SK-N-SH (cell line): ENCODE results near the gene SAP30L. TPM values are rescaled to one million over a fixed set of nuclear protein-coding genes. Genes with fewer than 3 reads are reported as not detected.

Source experiments
- CTCF ChIA-PET: fragments of 300-600, 350-600 bp; formaldehyde crosslinking; extraction: SDS; loops from one replicate; lab custom pipeline; 2021; lab: Yijun Ruan, JAX
- POLR2A ChIA-PET: fragments of 350-600 bp; sonication (Branson Sonifier 250); formaldehyde crosslinking; extraction: SDS; loops from one replicate; lab custom pipeline; 2020; ENCODE audit warnings: antibody characterized with exemption, inconsistent platforms; lab: Yijun Ruan, JAX
- DNase-seq: peaks from one replicate; pipeline ENCODE4 v3.0.0; 2012
- H2AFZ ChIP-seq: fragments of 200-600 bp; sonication (generic); 2 replicates; pipeline ENCODE4 v1.8.1; 2016; ENCODE audit warnings: antibody characterized with exemption, mild to moderate bottlenecking, low read depth
- H3F3A ChIP-seq: fragments of 200-600 bp; sonication (generic); replicated peaks from 2 replicates; pipeline ENCODE3; 2016; ENCODE audit warnings: antibody characterized with exemption, mild to moderate bottlenecking; ENCODE audit not compliant: insufficient read depth
- H3K27ac ChIP-seq, 2 experiments: fragments of 200-500 bp in 1 of 2; fragments of 200-600 bp in 1 of 2; sonication (Bioruptor generic) in 1 of 2; sonication (generic), shearing (Covaris generic) in 1 of 2; 2 replicates each; pipeline versions ENCODE4 v1.5.1 to v1.6.1; 2014 to 2016; ENCODE audit warnings: low read depth in 2 of 2, inconsistent platforms in 1 of 2, low read length in 1 of 2, mild to moderate bottlenecking in 1 of 2, mixed read lengths in 1 of 2
- H3K27me3 ChIP-seq: fragments of 200-600 bp; sonication (generic), shearing (Covaris generic); 2 replicates; pipeline ENCODE4 v1.6.1; 2016; ENCODE audit warnings: mixed run types; ENCODE audit not compliant: insufficient read depth
- H3K36me3 ChIP-seq, 2 experiments: fragments of 200-500 bp in 1 of 2; fragments of 200-600 bp in 1 of 2; sonication (Bioruptor generic) in 1 of 2; sonication (generic) in 1 of 2; replicated peaks in 1 of 2; 2 replicates each; pipeline versions ENCODE3 to v1.5.1; 2014 to 2016; ENCODE audit warnings: low read length in 1 of 2, mild to moderate bottlenecking in 1 of 2; ENCODE audit not compliant: insufficient read depth in 2 of 2, control insufficient read depth in 1 of 2
- H3K4me1 ChIP-seq, 2 experiments: fragments of 200-500 bp in 1 of 2; fragments of 200-600 bp in 1 of 2; sonication (Bioruptor generic) in 1 of 2; sonication (generic), shearing (Covaris generic) in 1 of 2; 2 replicates each; pipeline versions ENCODE4 v1.5.1 to v1.6.1; 2014 to 2016; ENCODE audit warnings: low read depth in 1 of 2, low read length in 1 of 2, mixed run types in 1 of 2; ENCODE audit not compliant: insufficient read depth in 2 of 2, control insufficient read depth in 1 of 2
- H3K4me2 ChIP-seq: fragments of 200-600 bp; sonication (generic), shearing (Covaris generic); 2 replicates; pipeline ENCODE4 v1.6.1; 2017; ENCODE audit warnings: mixed run types
- H3K4me3 ChIP-seq, 2 experiments: fragments of 200-500 bp in 1 of 2; fragments of 200-600 bp in 1 of 2; sonication (Bioruptor generic) in 1 of 2; sonication (generic), shearing (Covaris generic) in 1 of 2; 2 replicates each; pipeline versions ENCODE4 v1.5.1 to v1.8.1; 2014 to 2016; ENCODE audit warnings: low read depth in 2 of 2, inconsistent platforms in 1 of 2, low read length in 1 of 2, mild to moderate bottlenecking in 1 of 2, mixed read lengths in 1 of 2, moderate library complexity in 1 of 2
- H3K79me2 ChIP-seq: fragments of 200-600 bp; sonication (generic); 2 replicates; pipeline ENCODE4 v1.8.1; 2017; ENCODE audit warnings: mild to moderate bottlenecking; ENCODE audit not compliant: insufficient read depth
- H3K9ac ChIP-seq: fragments of 200-600 bp; sonication (generic); 2 replicates; pipeline ENCODE4 v1.6.1; 2017; ENCODE audit warnings: mixed run types
- H3K9me2 ChIP-seq: fragments of 200-600 bp; sonication (generic); 2 replicates; pipeline ENCODE4 v1.6.1; 2017; ENCODE audit warnings: mixed run types
- H3K9me3 ChIP-seq: fragments of 200-600 bp; sonication (generic); 2 replicates; pipeline ENCODE4 v1.6.1; 2017; ENCODE audit warnings: mixed run types, mild to moderate bottlenecking, moderate library complexity
- H4K20me1 ChIP-seq: fragments of 200-600 bp; sonication (generic); 2 replicates; pipeline ENCODE4 v1.6.1; 2017; ENCODE audit warnings: mild to moderate bottlenecking, mixed run types; ENCODE audit not compliant: insufficient read depth
- CHD2 ChIP-seq: fragments of 150-350 bp; IDR thresholded peaks from 2 replicates; pipeline ENCODE4 v1.6.1; 2018; ENCODE audit warnings: low read length; ENCODE audit not compliant: partially characterized antibody
- CTCF ChIP-seq: fragments of 200-600 bp; sonication (generic); IDR thresholded peaks from 2 replicates; pipeline ENCODE4 v1.6.1; 2017; ENCODE audit warnings: antibody characterized with exemption, mild to moderate bottlenecking, moderate library complexity
- ELF1 ChIP-seq: IDR thresholded peaks from 2 replicates; pipeline ENCODE4 v1.4.0; 2012
- EZH2phosphoT487 ChIP-seq: fragments of 200-600 bp; sonication (generic); IDR thresholded peaks from 2 replicates; pipeline ENCODE4 v1.6.1; 2017; ENCODE audit warnings: low read depth, mixed run types, mild to moderate bottlenecking, antibody characterized with exemption, moderate library complexity, borderline replicate concordance
- FOXJ3 ChIP-seq: sonication (generic); formaldehyde crosslinking; IDR thresholded peaks from 2 replicates; pipeline ENCODE4 v1.5.1; 2020; ENCODE audit warnings: mild to moderate bottlenecking, missing genetic modification reagents
- FOXM1 ChIP-seq: IDR thresholded peaks from 2 replicates; pipeline ENCODE4 v1.4.0; 2012; ENCODE audit warnings: low read depth, mild to moderate bottlenecking
- GABPA ChIP-seq: IDR thresholded peaks from 2 replicates; pipeline ENCODE4 v1.4.0; 2012; ENCODE audit warnings: low read depth, mild to moderate bottlenecking
- NFIC ChIP-seq: IDR thresholded peaks from 2 replicates; pipeline ENCODE4 v1.4.0; 2012; ENCODE audit warnings: borderline replicate concordance
- POLR2AphosphoS5 ChIP-seq: IDR thresholded peaks from 2 replicates; pipeline ENCODE4 v1.6.1; 2012; ENCODE audit warnings: low read depth, low read length
- RCOR1 ChIP-seq: fragments of 150-350 bp; IDR thresholded peaks from 2 replicates; pipeline ENCODE4 v1.6.1; 2017; ENCODE audit warnings: antibody characterized with exemption, low read length
- SMC3 ChIP-seq: IDR thresholded peaks from 2 replicates; pipeline ENCODE4 v1.6.1; 2012; ENCODE audit warnings: low read depth, low read length, improper control_type of control experiment
- TEAD4 ChIP-seq: IDR thresholded peaks from 2 replicates; pipeline ENCODE4 v1.4.0; 2012; ENCODE audit warnings: mild to moderate bottlenecking, borderline replicate concordance; ENCODE audit not compliant: insufficient read depth
- USF2 ChIP-seq: fragments of 150-350 bp; IDR thresholded peaks from 2 replicates; pipeline ENCODE4 v1.6.1; 2017; ENCODE audit warnings: antibody characterized with exemption, low read length, low read depth, borderline replicate concordance
- YY1 ChIP-seq: IDR thresholded peaks from 2 replicates; pipeline ENCODE4 v1.4.0; 2012; ENCODE audit warnings: low read depth, mild to moderate bottlenecking
- WGBS: methylation state at CpG from one replicate; pipeline ENCODE4 v1.1.6; 2017; ENCODE audit warnings: low lambda C conversion rate; 5-methylcytosine and 5-hydroxymethylcytosine counted together
- polyA plus RNA-seq, 3 experiments: library from polyadenylated mRNA; depleted of rRNA; stranded (reverse); fragments of >200 nt; gene quantifications; 2 replicates each; pipeline ENCODE4 v1.2.3, GENCODE V29; 2012
- TF ChIP-seq, protein P1 (sequence below): fragments of 150-350 bp; IDR thresholded peaks from 2 replicates; pipeline ENCODE4 v1.6.1; 2016; ENCODE audit warnings: mild to moderate bottlenecking, low read depth, low read length
- TF ChIP-seq, protein P2 (sequence below): IDR thresholded peaks from 2 replicates; pipeline ENCODE4 v1.4.0; 2012; ENCODE audit warnings: low read depth
- TF ChIP-seq, protein P3 (sequence below): IDR thresholded peaks from 2 replicates; pipeline ENCODE4 v1.4.0; 2012; ENCODE audit warnings: low read depth, borderline replicate concordance

SAP30L gene
- polyA plus RNA-seq, 1 of the 3 experiments (the other 2 are of a cell fraction): 26.6 TPM

- ChIA-PET POLR2A (interaction anchor here (1.0 kb wide), 1 partner anchor 24 kb away, joined by 5 read pairs; no protein-coding TSS in a partner anchor), CTCF (interaction anchor here (0.9 to 6.6 kb wide), 5 partner anchors 14 to 128 kb away, joined by 3 to 93 read pairs (median 3); no protein-coding TSS in a partner anchor)
- Histone ChIP-seq H3K36me3 (no peaks in the 10 kb centered on the region), H3K9me3 (no peaks in the 10 kb centered on the region), H3K9ac (no peak overlapping the region), H4K20me1 (no peaks in the 10 kb centered on the region), H3K27ac (no peak overlapping the region; a peak in 1 of 4 replicates), H2AFZ (no peak overlapping the region), H3F3A (no peaks in the 10 kb centered on the region), H3K79me2 (no peaks in the 10 kb centered on the region), H3K27me3 (peaks cover 97% of the 10 kb centered on the region), H3K9me2 (no peaks in the 10 kb centered on the region), H3K4me1 (peaks cover 0 to 66% of the 10 kb centered on the region in 2 experiments; a peak in 2 of 4 replicates), H3K4me2 (no peak overlapping the region), H3K4me3 (no peak overlapping the region)
- WGBS: 63% methylated on average over 11 of the region's 11 CpGs
- TF ChIP-seq USF2 (no peak), ELF1 (no peak), YY1 (no peak), GABPA (no peak), TEAD4 (no peak), CHD2 (no peak), EZH2phosphoT487 (no peak), CTCF (no peak), POLR2AphosphoS5 (no peak), SMC3 (no peak), FOXM1 (no peak), NFIC (no peak), RCOR1 (no peak), FOXJ3 (no peak)
- TF ChIP-seq, protein P1, sequence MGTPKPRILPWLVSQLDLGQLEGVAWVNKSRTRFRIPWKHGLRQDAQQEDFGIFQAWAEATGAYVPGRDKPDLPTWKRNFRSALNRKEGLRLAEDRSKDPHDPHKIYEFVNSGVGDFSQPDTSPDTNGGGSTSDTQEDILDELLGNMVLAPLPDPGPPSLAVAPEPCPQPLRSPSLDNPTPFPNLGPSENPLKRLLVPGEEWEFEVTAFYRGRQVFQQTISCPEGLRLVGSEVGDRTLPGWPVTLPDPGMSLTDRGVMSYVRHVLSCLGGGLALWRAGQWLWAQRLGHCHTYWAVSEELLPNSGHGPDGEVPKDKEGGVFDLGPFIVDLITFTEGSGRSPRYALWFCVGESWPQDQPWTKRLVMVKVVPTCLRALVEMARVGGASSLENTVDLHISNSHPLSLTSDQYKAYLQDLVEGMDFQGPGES: no peak
- TF ChIP-seq, protein P2, sequence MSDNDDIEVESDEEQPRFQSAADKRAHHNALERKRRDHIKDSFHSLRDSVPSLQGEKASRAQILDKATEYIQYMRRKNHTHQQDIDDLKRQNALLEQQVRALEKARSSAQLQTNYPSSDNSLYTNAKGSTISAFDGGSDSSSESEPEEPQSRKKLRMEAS: no peak
- TF ChIP-seq, protein P3, sequence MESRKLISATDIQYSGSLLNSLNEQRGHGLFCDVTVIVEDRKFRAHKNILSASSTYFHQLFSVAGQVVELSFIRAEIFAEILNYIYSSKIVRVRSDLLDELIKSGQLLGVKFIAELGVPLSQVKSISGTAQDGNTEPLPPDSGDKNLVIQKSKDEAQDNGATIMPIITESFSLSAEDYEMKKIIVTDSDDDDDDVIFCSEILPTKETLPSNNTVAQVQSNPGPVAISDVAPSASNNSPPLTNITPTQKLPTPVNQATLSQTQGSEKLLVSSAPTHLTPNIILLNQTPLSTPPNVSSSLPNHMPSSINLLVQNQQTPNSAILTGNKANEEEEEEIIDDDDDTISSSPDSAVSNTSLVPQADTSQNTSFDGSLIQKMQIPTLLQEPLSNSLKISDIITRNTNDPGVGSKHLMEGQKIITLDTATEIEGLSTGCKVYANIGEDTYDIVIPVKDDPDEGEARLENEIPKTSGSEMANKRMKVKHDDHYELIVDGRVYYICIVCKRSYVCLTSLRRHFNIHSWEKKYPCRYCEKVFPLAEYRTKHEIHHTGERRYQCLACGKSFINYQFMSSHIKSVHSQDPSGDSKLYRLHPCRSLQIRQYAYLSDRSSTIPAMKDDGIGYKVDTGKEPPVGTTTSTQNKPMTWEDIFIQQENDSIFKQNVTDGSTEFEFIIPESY: no peak
- DNase-seq: no peak
Measured at GRCh38 chr5:154481584-154482381, 36.0 kb downstream of the SAP30L start.
